K562 treated with DMSO at 1 percent for 4 hours (cell line): ENCODE data around the gene TET3. TPM values are rescaled to one million over a fixed set of nuclear protein-coding genes. Genes with fewer than 3 reads are reported as not detected.

Source experiments
- total RNA-seq: library from RNA; unstranded; fragments of 300-600 nt; gene quantifications from 2 replicates; pipeline ENCODE4 v1.2.3, GENCODE V29; 2022; ENCODE audit not compliant: insufficient read depth

Gene TET3
- 8.2 and 12.1 TPM in 2 replicates for total RNA-seq

GRCh38 chr2:73984203-73984921 lies at the start of gene TET3:
Gene TET3, plus strand, starts transcription at chr2:73984910. Its CDS starts 1,494 bp downstream, at chr2:73986404.

Other genes with a start within 250 kb of the TET3 start
- 40.4 and 56.1 TPM in 2 replicates for gene TPRKB, start 247.6 kb upstream of the TET3 start, total RNA-seq
- gene DUSP11, start 204.8 kb upstream of the TET3 start, total RNA-seq: 12.7 and 13.1 TPM in 2 replicates
- 0.31 and 0.40 TPM in 2 replicates for gene C2orf78, start 200.7 kb upstream of the TET3 start, total RNA-seq
- 28.5 and 31.9 TPM in 2 replicates for gene STAMBP, start 155.9 kb upstream of the TET3 start, total RNA-seq
- not detected in 2 replicates for gene ACTG2, start 91.9 kb upstream of the TET3 start, total RNA-seq
- gene DGUOK, start 58.0 kb upstream of the TET3 start, total RNA-seq: 102 and 104 TPM in 2 replicates
- 67.8 and 96.8 TPM in 2 replicates for gene BOLA3, start 163.0 kb downstream of the TET3 start, total RNA-seq
- 67.4 and 69.4 TPM in 2 replicates for gene MOB1A, start 194.0 kb downstream of the TET3 start, total RNA-seq
- 263 and 273 TPM in 2 replicates for gene MTHFD2, start 213.7 kb downstream of the TET3 start, total RNA-seq